Loucy (cell line): ENCODE data around the gene CTRL.

ENCODE experiments used
- H2AFZ ChIP-seq: fragments of 200-600 bp; sonication (generic); 2 replicates; pipeline ENCODE4 v1.6.0; 2016; ENCODE audit warnings: antibody characterized with exemption, mild to moderate bottlenecking, low read length, moderate library complexity
- H3F3A ChIP-seq: fragments of 200-600 bp; 2 replicates; pipeline ENCODE4 v1.6.0; 2016; ENCODE audit warnings: antibody characterized with exemption, low read depth, mild to moderate bottlenecking
- H3K27me3 ChIP-seq: fragments of 200-600 bp; sonication (generic); 2 replicates; pipeline ENCODE4 v1.6.1; 2014; ENCODE audit warnings: low read length, mild to moderate bottlenecking; ENCODE audit not compliant: insufficient read depth, poor library complexity, severe bottlenecking
- H3K36me3 ChIP-seq: fragments of 200-600 bp; sonication (generic); 2 replicates; pipeline ENCODE4 v1.6.1; 2016; ENCODE audit warnings: low read length; ENCODE audit not compliant: insufficient read depth
- H3K4me1 ChIP-seq: fragments of 200-600 bp; sonication (generic); 2 replicates; pipeline ENCODE4 v1.5.1; 2014; ENCODE audit warnings: low read length, mild to moderate bottlenecking; ENCODE audit not compliant: insufficient read depth, poor library complexity, severe bottlenecking
- H3K4me2 ChIP-seq: fragments of 200-600 bp; sonication (generic); 2 replicates; pipeline ENCODE4 v1.6.0; 2014; ENCODE audit warnings: antibody characterized with exemption, low read length, low read depth, mild to moderate bottlenecking; ENCODE audit not compliant: poor library complexity, severe bottlenecking
- H3K4me3 ChIP-seq: fragments of 200-600 bp; sonication (generic); 2 replicates; pipeline ENCODE4 v1.5.1; 2014; ENCODE audit warnings: low read length, mild to moderate bottlenecking, mixed read lengths; ENCODE audit not compliant: poor library complexity, severe bottlenecking
- H3K79me2 ChIP-seq: fragments of 200-600 bp; sonication (generic); 2 replicates; pipeline ENCODE4 v1.6.1; 2014; ENCODE audit warnings: low read length; ENCODE audit not compliant: insufficient read depth
- H3K9ac ChIP-seq: fragments of 200-600 bp; sonication (generic); 2 replicates; pipeline ENCODE4 v1.6.0; 2014; ENCODE audit warnings: mild to moderate bottlenecking, low read depth, low read length, moderate library complexity; ENCODE audit not compliant: poor library complexity, severe bottlenecking
- H3K9me2 ChIP-seq: fragments of 200-600 bp; sonication (generic); replicated peaks from 2 replicates; pipeline ENCODE4 v1.6.1; 2016; ENCODE audit warnings: low read depth, low read length, mixed read lengths
- H3K9me3 ChIP-seq: fragments of 200-600 bp; sonication (generic); 2 replicates; pipeline ENCODE4 v1.6.1; 2014; ENCODE audit warnings: mild to moderate bottlenecking, antibody characterized with exemption, low read length, low read depth; ENCODE audit not compliant: insufficient read depth
- H4K20me1 ChIP-seq: fragments of 200-600 bp; sonication (generic); 2 replicates; pipeline ENCODE4 v1.6.0; 2014; ENCODE audit warnings: antibody characterized with exemption, low read length, mild to moderate bottlenecking; ENCODE audit not compliant: insufficient read depth, poor library complexity, severe bottlenecking
- CTCF ChIP-seq: fragments of 200-600 bp; sonication (generic); conservative IDR thresholded peaks from 2 replicates; pipeline ENCODE4 v1.5.1; 2014; ENCODE audit warnings: mild to moderate bottlenecking, antibody characterized with exemption, low read length
- EZH2phosphoT487 ChIP-seq: fragments of 200-600 bp; IDR thresholded peaks from 2 replicates; pipeline ENCODE4 v1.6.1; 2018; ENCODE audit warnings: antibody characterized with exemption, mild to moderate bottlenecking, moderate library complexity, borderline replicate concordance

CTRL gene

GRCh38 chr16:67942200-67942509 lies 10.5 kb upstream of the CTRL start:
- Histone ChIP-seq H3K9me3 (no peaks in the 10 kb centered on the region), H3K4me2 (no peak overlapping the region), H3K9ac (no peak overlapping the region), H3K4me3 (no peak overlapping the region), H4K20me1 (no peaks in the 10 kb centered on the region), H3K36me3 (no peaks in the 10 kb centered on the region), H3K27me3 (no peaks in the 10 kb centered on the region), H2AFZ (no peak overlapping the region), H3K79me2 (peaks cover 11% of the 10 kb centered on the region), H3K9me2 (no peaks in the 10 kb centered on the region), H3K4me1 (peaks cover 19% of the 10 kb centered on the region), H3F3A (no peaks in the 10 kb centered on the region; the same call in 1 of the 2 replicates)
- TF ChIP-seq CTCF (peak; percentile 91), EZH2phosphoT487 (no peak)

GRCh38 chr16:67941469-67942199 lies 10.0 kb upstream of the CTRL start:
- peaks cover 19% of the 10 kb centered on the region for H3K4me1 ChIP-seq
- peak overlapping the region; percentile 18 for H3K4me2 ChIP-seq
- no peaks in the 10 kb centered on the region for H3K27me3 ChIP-seq
- H3K9ac ChIP-seq: no peak overlapping the region
- no peak for TF ChIP-seq EZH2phosphoT487
- TF ChIP-seq CTCF: no peak
- no peaks in the 10 kb centered on the region for H3K36me3 ChIP-seq
- H3K4me3 ChIP-seq: no peak overlapping the region
- no peaks in the 10 kb centered on the region for H3K9me3 ChIP-seq
- no peak overlapping the region for H2AFZ ChIP-seq
- H3F3A ChIP-seq: no peaks in the 10 kb centered on the region; the same call in 1 of the 2 replicates
- H3K9me2 ChIP-seq: no peaks in the 10 kb centered on the region
- H4K20me1 ChIP-seq: no peaks in the 10 kb centered on the region
- peaks cover 15% of the 10 kb centered on the region for H3K79me2 ChIP-seq

- H3K9ac ChIP-seq: no peak overlapping the region
- H3K9me2 ChIP-seq: no peaks in the 10 kb centered on the region
- no peak overlapping the region for H3K4me3 ChIP-seq
- no peaks in the 10 kb centered on the region for H3K27me3 ChIP-seq
- H2AFZ ChIP-seq: no peak overlapping the region
- peaks cover 24% of the 10 kb centered on the region for H3K79me2 ChIP-seq
- no peaks in the 10 kb centered on the region for H4K20me1 ChIP-seq
- TF ChIP-seq EZH2phosphoT487 (no peak), CTCF (no peak)
- peaks cover 19% of the 10 kb centered on the region for H3K4me1 ChIP-seq
- H3K36me3 ChIP-seq: no peaks in the 10 kb centered on the region
- H3F3A ChIP-seq: no peaks in the 10 kb centered on the region; the same call in 1 of the 2 replicates
- H3K9me3 ChIP-seq: no peaks in the 10 kb centered on the region
- no peak overlapping the region for H3K4me2 ChIP-seq
Measured at GRCh38 chr16:67940446-67941089, 8.9 kb upstream of the CTRL start.
